ENCODE results near the gene PROCA1.

PROCA1 gene, protein sequence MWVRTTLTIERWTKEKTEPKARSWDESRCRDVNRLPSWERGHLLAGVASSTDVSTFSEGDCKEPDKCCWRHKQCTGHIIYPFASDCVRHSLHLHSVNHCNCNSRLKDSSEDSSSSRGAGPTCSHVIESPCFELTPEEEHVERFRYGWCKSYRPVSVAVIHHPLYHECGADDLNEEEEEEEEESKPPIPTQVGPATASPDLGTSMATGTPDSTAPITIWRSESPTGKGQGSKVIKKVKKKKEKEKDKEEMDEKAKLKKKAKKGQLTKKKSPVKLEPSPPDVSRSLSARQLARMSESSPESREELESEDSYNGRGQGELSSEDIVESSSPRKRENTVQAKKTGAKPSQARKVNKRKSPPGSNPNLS

GRCh38 chr17:28711723-28712031 lies at the start of gene PROCA1:
Gene PROCA1, minus strand, starts transcription at chr17:28711888. Its CDS starts 228 bp downstream, at chr17:28711660.
- no peaks in the 10 kb centered on the region for H3K79me2 ChIP-seq (ENCODE audit: low read length)
- H3K27ac ChIP-seq (ENCODE audit: low read length) = peak within 1 kb of the TSS; percentile 74
- peak within 1 kb of the TSS; percentile 87 for H2AFZ ChIP-seq (ENCODE audit: low read depth, low read length)
- H3K4me1 ChIP-seq (ENCODE audit: low read length) = peaks cover 7% of the 10 kb centered on the region; the same call in 1 of the 2 replicates
- H3K36me3 ChIP-seq (replicated peaks; ENCODE audit: low read depth, low read length) = no peaks in the 10 kb centered on the region
- H3K9ac ChIP-seq (ENCODE audit: low read length) = peak within 1 kb of the TSS; percentile 91
- peak within 1 kb of the TSS; percentile 77 for H3K4me3 ChIP-seq (ENCODE audit: low read length)
- no peak for TF ChIP-seq EZH2phosphoT487 (IDR thresholded peaks at IDR 0.05; ENCODE audit: low read depth)
- TF ChIP-seq, protein P1, sequence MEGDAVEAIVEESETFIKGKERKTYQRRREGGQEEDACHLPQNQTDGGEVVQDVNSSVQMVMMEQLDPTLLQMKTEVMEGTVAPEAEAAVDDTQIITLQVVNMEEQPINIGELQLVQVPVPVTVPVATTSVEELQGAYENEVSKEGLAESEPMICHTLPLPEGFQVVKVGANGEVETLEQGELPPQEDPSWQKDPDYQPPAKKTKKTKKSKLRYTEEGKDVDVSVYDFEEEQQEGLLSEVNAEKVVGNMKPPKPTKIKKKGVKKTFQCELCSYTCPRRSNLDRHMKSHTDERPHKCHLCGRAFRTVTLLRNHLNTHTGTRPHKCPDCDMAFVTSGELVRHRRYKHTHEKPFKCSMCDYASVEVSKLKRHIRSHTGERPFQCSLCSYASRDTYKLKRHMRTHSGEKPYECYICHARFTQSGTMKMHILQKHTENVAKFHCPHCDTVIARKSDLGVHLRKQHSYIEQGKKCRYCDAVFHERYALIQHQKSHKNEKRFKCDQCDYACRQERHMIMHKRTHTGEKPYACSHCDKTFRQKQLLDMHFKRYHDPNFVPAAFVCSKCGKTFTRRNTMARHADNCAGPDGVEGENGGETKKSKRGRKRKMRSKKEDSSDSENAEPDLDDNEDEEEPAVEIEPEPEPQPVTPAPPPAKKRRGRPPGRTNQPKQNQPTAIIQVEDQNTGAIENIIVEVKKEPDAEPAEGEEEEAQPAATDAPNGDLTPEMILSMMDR (IDR thresholded peaks at IDR 0.05; ENCODE audit: low read depth, low read length) = no peak
- H3K9me3 ChIP-seq (ENCODE audit: insufficient read depth, low read length) = no peaks in the 10 kb centered on the region
- H4K20me1 ChIP-seq (ENCODE audit: insufficient read depth, low read length) = no peaks in the 10 kb centered on the region
- no peaks in the 10 kb centered on the region; the same call in 1 of the 2 replicates for H3K27me3 ChIP-seq (ENCODE audit: low read depth, low read length)
- H3K4me2 ChIP-seq (ENCODE audit: low read length) = peak within 1 kb of the TSS; percentile 95

DNA sequence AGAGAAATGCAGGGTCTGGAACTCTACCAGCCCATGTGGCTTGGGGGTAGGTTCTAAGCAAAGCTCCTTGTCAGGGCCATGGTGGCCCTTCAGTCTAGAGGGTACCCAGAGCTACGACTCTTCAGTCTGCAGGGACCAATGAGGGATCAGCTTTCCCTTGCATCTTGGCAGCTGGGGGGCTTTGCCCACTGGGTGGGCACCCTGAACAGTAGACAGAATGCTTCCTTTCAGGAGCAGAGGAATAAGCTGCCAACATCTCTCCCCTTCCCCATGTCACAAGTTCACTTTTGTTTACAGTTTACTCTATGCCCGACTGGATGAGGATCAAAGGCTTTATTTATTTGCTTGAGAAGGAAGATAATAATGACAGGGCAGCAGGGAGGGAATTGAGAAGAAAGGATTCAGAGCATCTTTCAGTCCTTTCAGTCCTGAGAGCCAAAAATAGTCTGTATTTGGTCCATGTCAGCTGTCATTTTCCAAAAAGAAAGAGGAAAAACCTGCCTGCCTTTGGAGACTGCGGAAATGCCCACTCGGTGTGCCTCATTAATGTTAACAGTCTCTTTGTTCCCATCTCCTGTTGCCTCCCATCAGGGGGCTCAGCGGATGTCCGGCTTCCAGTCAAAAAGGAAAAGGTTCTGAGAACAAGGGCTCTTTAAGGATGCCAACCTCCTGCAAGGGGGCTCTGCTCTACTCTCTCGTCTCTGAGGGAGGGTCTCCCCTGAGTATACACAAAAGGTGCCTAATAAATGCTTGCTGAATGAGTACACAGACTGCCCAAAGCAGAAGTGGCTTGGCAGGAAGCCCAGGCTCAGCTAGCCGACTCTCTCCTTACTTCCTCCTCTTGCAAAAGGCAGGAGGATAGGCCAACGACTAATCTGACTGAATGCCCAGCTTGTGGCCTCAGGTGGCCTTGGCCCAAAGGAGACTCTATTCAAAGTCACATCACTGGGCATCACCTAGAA lies 49.2 kb upstream of the PROCA1 start:
- Histone ChIP-seq H3K27me3 (ENCODE audit: low read depth, low read length) (no peaks in the 10 kb centered on the region), H2AFZ (ENCODE audit: low read depth, low read length) (no peak overlapping the region), H3K36me3 (replicated peaks; ENCODE audit: low read depth, low read length) (peaks cover 36% of the 10 kb centered on the region), H3K4me1 (ENCODE audit: low read length) (peaks cover 25% of the 10 kb centered on the region), H4K20me1 (ENCODE audit: insufficient read depth, low read length) (0 out of 2 replicates have a peak, but pooled peaks cover 4% of the 10 kb centered on the region), H3K4me3 (ENCODE audit: low read length) (no peak overlapping the region), H3K79me2 (ENCODE audit: low read length) (no peaks in the 10 kb centered on the region), H3K27ac (ENCODE audit: low read length) (no peak overlapping the region), H3K9ac (ENCODE audit: low read length) (no peak overlapping the region), H3K9me3 (ENCODE audit: insufficient read depth, low read length) (no peaks in the 10 kb centered on the region), H3K4me2 (ENCODE audit: low read length) (peak overlapping the region; percentile 14; the same call in 1 of the 2 replicates)
- TF ChIP-seq, protein P1 (IDR thresholded peaks at IDR 0.05; ENCODE audit: low read depth, low read length) = no peak
- no peak for TF ChIP-seq EZH2phosphoT487 (IDR thresholded peaks at IDR 0.05; ENCODE audit: low read depth)

- no peak overlapping the region for H3K4me2 ChIP-seq (ENCODE audit: low read length)
- TF ChIP-seq, protein P1 (IDR thresholded peaks at IDR 0.05; ENCODE audit: low read depth, low read length) = no peak
- TF ChIP-seq EZH2phosphoT487 (IDR thresholded peaks at IDR 0.05; ENCODE audit: low read depth) = no peak
- H4K20me1 ChIP-seq (ENCODE audit: insufficient read depth, low read length) = 0 out of 2 replicates have a peak, but pooled peaks cover 4% of the 10 kb centered on the region
- peaks cover 25% of the 10 kb centered on the region for H3K36me3 ChIP-seq (replicated peaks; ENCODE audit: low read depth, low read length)
- H3K27me3 ChIP-seq (ENCODE audit: low read depth, low read length) = no peaks in the 10 kb centered on the region
- H3K79me2 ChIP-seq (ENCODE audit: low read length) = no peaks in the 10 kb centered on the region
- H3K9me3 ChIP-seq (ENCODE audit: insufficient read depth, low read length) = no peaks in the 10 kb centered on the region
- no peak overlapping the region for H3K27ac ChIP-seq (ENCODE audit: low read length)
- H3K9ac ChIP-seq (ENCODE audit: low read length) = no peak overlapping the region
- no peak overlapping the region for H3K4me3 ChIP-seq (ENCODE audit: low read length)
- no peak overlapping the region for H2AFZ ChIP-seq (ENCODE audit: low read depth, low read length)
- peaks cover 25% of the 10 kb centered on the region for H3K4me1 ChIP-seq (ENCODE audit: low read length)
These were observed 47.7 kb upstream of the PROCA1 start for GRCh38 chr17:28759256-28759865.

Measured in OCI-LY3 (cell line).